Activated T-helper 2 cell treated with anti-CD3 and anti-CD28 coated beads, Interferon-gamma antibody, Interleukin-2, Interleukin-4, amounts not matched to agents 10 μg/mL and 5 μg/mL and 100 μg/mL, durations not matched to agents 14 hours and 24 hours and 36 hours (primary cell): ENCODE results near the gene COX11. TPM values are rescaled to one million over a fixed set of nuclear protein-coding genes. Genes with fewer than 3 reads are reported as not detected.

Source experiments
- DNase-seq: peaks from one replicate; pipeline ENCODE4 v3.0.0; 2021; ENCODE audit warnings: low spot score
- H3K27ac Mint-ChIP-seq: one replicate; pipeline ENCODE4 v1.8.0; 2021; ENCODE audit warnings: mixed read lengths
- H3K27me3 Mint-ChIP-seq: one replicate; pipeline ENCODE4 v1.8.0; 2021; ENCODE audit warnings: low read depth, mixed read lengths
- H3K36me3 Mint-ChIP-seq: one replicate; pipeline ENCODE4 v1.8.0; 2021; ENCODE audit warnings: low read depth, mixed read lengths
- H3K4me1 Mint-ChIP-seq: one replicate; pipeline ENCODE4 v1.8.0; 2021; ENCODE audit warnings: low read depth, mixed read lengths
- H3K4me3 Mint-ChIP-seq: one replicate; pipeline ENCODE4 v1.8.0; 2021; ENCODE audit warnings: low read depth, mild to moderate bottlenecking, moderate library complexity, mixed read lengths
- H3K9me3 Mint-ChIP-seq: one replicate; pipeline ENCODE4 v1.8.0; 2021; ENCODE audit warnings: mixed read lengths
- intact Hi-C: fragments of 100-400 bp; cut with micrococcal nuclease; formaldehyde crosslinking; loops from one replicate; pipeline ENCODE4 v1.15.1; 2023
- total RNA-seq: library from RNA; stranded (reverse); gene quantifications from 2 replicates; pipeline ENCODE4 v1.2.3, GENCODE V29; 2022

The COX11 gene
- total RNA-seq, 1 donor from 2014 or later, result 54.0 TPM

GRCh38 chr17:54979657-54980056 is 11.2 kb upstream of the COX11 start:
- Mint-ChIP-seq H3K27ac (no peak overlapping the region), H3K27me3 (no peaks in the 10 kb centered on the region), H3K4me1 (peaks cover 17% of the 10 kb centered on the region), H3K36me3 (peaks cover 15% of the 10 kb centered on the region), H3K9me3 (peaks cover 13% of the 10 kb centered on the region), H3K4me3 (no peak overlapping the region)
- DNase-seq, result no peak
- intact Hi-C loops, result no loop called here

GRCh38 chr17:54977744-54978143 is 9.3 kb upstream of the COX11 start:
- H3K4me1 Mint-ChIP-seq, result peaks cover 17% of the 10 kb centered on the region
- no peaks in the 10 kb centered on the region for H3K27me3 Mint-ChIP-seq
- peaks cover 15% of the 10 kb centered on the region for H3K36me3 Mint-ChIP-seq
- H3K9me3 Mint-ChIP-seq, result peaks cover 13% of the 10 kb centered on the region
- intact Hi-C loops, result no loop called here
- no peak overlapping the region for H3K27ac Mint-ChIP-seq
- no peak overlapping the region for H3K4me3 Mint-ChIP-seq
- no peak for DNase-seq

- Mint-ChIP-seq H3K9me3 (peaks cover 11% of the 10 kb centered on the region), H3K4me1 (peaks cover 19% of the 10 kb centered on the region), H3K36me3 (peaks cover 12% of the 10 kb centered on the region), H3K4me3 (no peak overlapping the region), H3K27me3 (no peaks in the 10 kb centered on the region), H3K27ac (no peak overlapping the region)
- intact Hi-C loops, result no loop called here
- DNase-seq, result no peak
These were observed 7.9 kb upstream of the COX11 start for GRCh38 chr17:54976316-54976715.

GRCh38 chr17:54974759-54975158 is 6.3 kb upstream of the COX11 start:
- DNase-seq, result no peak
- H3K4me1 Mint-ChIP-seq, result peaks cover 26% of the 10 kb centered on the region
- intact Hi-C loops, result no loop called here
- H3K27me3 Mint-ChIP-seq, result no peaks in the 10 kb centered on the region
- no peak overlapping the region for H3K27ac Mint-ChIP-seq
- H3K4me3 Mint-ChIP-seq, result no peak overlapping the region
- peaks cover 4% of the 10 kb centered on the region for H3K9me3 Mint-ChIP-seq
- peaks cover 4% of the 10 kb centered on the region for H3K36me3 Mint-ChIP-seq

- peaks cover 22% of the 10 kb centered on the region for H3K4me1 Mint-ChIP-seq
- no peaks in the 10 kb centered on the region for H3K36me3 Mint-ChIP-seq
- no peaks in the 10 kb centered on the region for H3K9me3 Mint-ChIP-seq
- no peak overlapping the region for H3K27ac Mint-ChIP-seq
- intact Hi-C loops, result no loop called here
- no peaks in the 10 kb centered on the region for H3K27me3 Mint-ChIP-seq
- H3K4me3 Mint-ChIP-seq, result no peak overlapping the region
- DNase-seq, result no peak
These were observed 4.1 kb upstream of the COX11 start for GRCh38 chr17:54972406-54973138.

- no peaks in the 10 kb centered on the region for H3K36me3 Mint-ChIP-seq
- H3K9me3 Mint-ChIP-seq, result no peaks in the 10 kb centered on the region
- intact Hi-C loops, result no loop called here
- no peak overlapping the region for H3K27ac Mint-ChIP-seq
- peaks cover 26% of the 10 kb centered on the region for H3K4me1 Mint-ChIP-seq
- DNase-seq, result no peak
- H3K27me3 Mint-ChIP-seq, result no peaks in the 10 kb centered on the region
- H3K4me3 Mint-ChIP-seq, result no peak overlapping the region
These were observed 3.4 kb upstream of the COX11 start for GRCh38 chr17:54971901-54972300.

- Mint-ChIP-seq H3K9me3 (no peaks in the 10 kb centered on the region), H3K4me3 (no peak overlapping the region), H3K27ac (no peak overlapping the region), H3K27me3 (no peaks in the 10 kb centered on the region), H3K36me3 (peaks cover 4% of the 10 kb centered on the region), H3K4me1 (peaks cover 30% of the 10 kb centered on the region)
- DNase-seq, result no peak
- intact Hi-C loops, result no loop called here
These were observed 2.7 kb upstream of the COX11 start for GRCh38 chr17:54971147-54971546.

GRCh38 chr17:54969658-54970572 is 1.5 kb upstream of the COX11 start:
- Mint-ChIP-seq H3K36me3 (peaks cover 12% of the 10 kb centered on the region), H3K27me3 (no peaks in the 10 kb centered on the region), H3K27ac (no peak overlapping the region), H3K4me1 (peaks cover 31% of the 10 kb centered on the region), H3K9me3 (no peaks in the 10 kb centered on the region), H3K4me3 (no peak overlapping the region)
- intact Hi-C loops, result loop anchor here (2.0 to 5.0 kb wide), 2 partner anchors 267 to 377 kb away; no protein-coding TSS in a partner anchor
- DNase-seq, result no peak

- H3K27ac Mint-ChIP-seq, result no peak overlapping the region
- H3K4me3 Mint-ChIP-seq, result no peak overlapping the region
- DNase-seq, result no peak
- H3K27me3 Mint-ChIP-seq, result no peaks in the 10 kb centered on the region
- intact Hi-C loops, result loop anchor here (2.0 to 5.0 kb wide), 2 partner anchors 268 to 378 kb away; no protein-coding TSS in a partner anchor
- peaks cover 31% of the 10 kb centered on the region for H3K4me1 Mint-ChIP-seq
- peaks cover 15% of the 10 kb centered on the region for H3K36me3 Mint-ChIP-seq
- H3K9me3 Mint-ChIP-seq, result no peaks in the 10 kb centered on the region
These were observed 506 bp upstream of the COX11 start for GRCh38 chr17:54968988-54969332.

- Mint-ChIP-seq H3K27me3 (no peaks in the 10 kb centered on the region), H3K27ac (no peak overlapping the region), H3K36me3 (peaks cover 25% of the 10 kb centered on the region), H3K4me3 (no peak overlapping the region), H3K4me1 (peaks cover 31% of the 10 kb centered on the region), H3K9me3 (no peaks in the 10 kb centered on the region)
- DNase-seq, result no peak
- intact Hi-C loops, result loop anchor here (2.0 to 5.0 kb wide), 2 partner anchors 269 to 380 kb away; no protein-coding TSS in a partner anchor
These were observed 713 bp downstream of the COX11 start for GRCh38 chr17:54967621-54968261.

- Mint-ChIP-seq H3K36me3 (peaks cover 35% of the 10 kb centered on the region), H3K9me3 (no peaks in the 10 kb centered on the region), H3K4me3 (no peak overlapping the region), H3K27me3 (no peaks in the 10 kb centered on the region), H3K27ac (no peak overlapping the region), H3K4me1 (no peaks in the 10 kb centered on the region)
- no peak for DNase-seq
- intact Hi-C loops, result no loop called here
These were observed 11.7 kb downstream of the COX11 start for GRCh38 chr17:54956791-54957190.

GRCh38 chr17:54951286-54951685 is 17.2 kb downstream of the COX11 start:
- Mint-ChIP-seq H3K27me3 (no peaks in the 10 kb centered on the region), H3K4me1 (peaks cover 18% of the 10 kb centered on the region), H3K4me3 (no peak overlapping the region), H3K36me3 (no peaks in the 10 kb centered on the region), H3K9me3 (no peaks in the 10 kb centered on the region), H3K27ac (no peak overlapping the region)
- no peak for DNase-seq
- intact Hi-C loops, result no loop called here
